NT2/D1 (cell line): ENCODE results near the gene GGA2.

Experiments used
- DNase-seq: peaks from one replicate; pipeline ENCODE4 v3.0.0-alpha.2; 2011; ENCODE audit warnings: low read depth, low spot score
- H3K27me3 ChIP-seq: 2 replicates; pipeline ENCODE4 v1.6.0; 2011; ENCODE audit warnings: mild to moderate bottlenecking; ENCODE audit not compliant: insufficient read length, insufficient read depth
- H3K36me3 ChIP-seq: 2 replicates; pipeline ENCODE4 v1.6.1; 2011; ENCODE audit warnings: mild to moderate bottlenecking, low read length, mixed read lengths; ENCODE audit not compliant: insufficient read depth, insufficient read length
- H3K4me1 ChIP-seq: 2 replicates; pipeline ENCODE4 v1.5.1; 2011; ENCODE audit not compliant: insufficient read depth, insufficient read length
- H3K4me3 ChIP-seq: 2 replicates; pipeline ENCODE4 v1.5.1; 2011; ENCODE audit warnings: low read depth; ENCODE audit not compliant: insufficient read length
- H3K9ac ChIP-seq: 2 replicates; pipeline ENCODE4 v1.6.0; 2011; ENCODE audit warnings: low read depth; ENCODE audit not compliant: insufficient read length
- H3K9me3 ChIP-seq: 2 replicates; pipeline ENCODE4 v1.5.1; 2011; ENCODE audit warnings: mild to moderate bottlenecking, low read length; ENCODE audit not compliant: insufficient read depth
- SUZ12 ChIP-seq: IDR thresholded peaks from 2 replicates; pipeline ENCODE4 v1.6.1; 2011; ENCODE audit not compliant: insufficient read length, insufficient read depth; ENCODE audit errors: extremely low read depth
- YY1 ChIP-seq: IDR thresholded peaks from 2 replicates; pipeline ENCODE4 v1.6.1; 2011; ENCODE audit not compliant: insufficient read length, insufficient read depth
- ZNF274 ChIP-seq: IDR thresholded peaks from 2 replicates; pipeline ENCODE4 v1.6.1; 2011; ENCODE audit warnings: mild to moderate bottlenecking, low read depth, low read length

Gene GGA2

DNA sequence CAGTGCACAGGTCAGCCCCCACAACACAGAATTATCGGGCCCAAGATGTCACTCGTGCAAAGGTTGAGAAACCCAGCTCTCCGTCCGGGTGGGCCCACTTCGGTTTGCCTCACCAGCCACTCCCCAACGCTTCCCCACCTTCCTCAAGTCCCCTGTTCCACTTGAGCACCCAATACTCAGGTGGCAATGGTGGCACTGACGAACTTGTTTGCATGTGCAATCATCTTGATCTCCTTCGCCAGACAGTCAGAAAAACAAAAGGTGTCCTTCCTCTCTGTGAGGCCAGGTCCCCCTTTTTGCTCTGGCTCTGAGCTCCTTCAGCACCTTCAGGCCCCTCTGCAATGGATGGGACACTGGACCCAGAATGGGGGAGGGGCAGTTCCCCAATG is 3.7 kb downstream of the GGA2 start:
- H3K4me3 ChIP-seq = no peak overlapping the region
- TF ChIP-seq ZNF274 (no peak), SUZ12 (no peak), YY1 (no peak)
- H3K9me3 ChIP-seq = no peaks in the 10 kb centered on the region
- DNase-seq = no peak
- H3K27me3 ChIP-seq = no peaks in the 10 kb centered on the region
- peaks cover 36% of the 10 kb centered on the region for H3K36me3 ChIP-seq
- H3K9ac ChIP-seq = no peak overlapping the region
- peaks cover 16% of the 10 kb centered on the region for H3K4me1 ChIP-seq

DNA sequence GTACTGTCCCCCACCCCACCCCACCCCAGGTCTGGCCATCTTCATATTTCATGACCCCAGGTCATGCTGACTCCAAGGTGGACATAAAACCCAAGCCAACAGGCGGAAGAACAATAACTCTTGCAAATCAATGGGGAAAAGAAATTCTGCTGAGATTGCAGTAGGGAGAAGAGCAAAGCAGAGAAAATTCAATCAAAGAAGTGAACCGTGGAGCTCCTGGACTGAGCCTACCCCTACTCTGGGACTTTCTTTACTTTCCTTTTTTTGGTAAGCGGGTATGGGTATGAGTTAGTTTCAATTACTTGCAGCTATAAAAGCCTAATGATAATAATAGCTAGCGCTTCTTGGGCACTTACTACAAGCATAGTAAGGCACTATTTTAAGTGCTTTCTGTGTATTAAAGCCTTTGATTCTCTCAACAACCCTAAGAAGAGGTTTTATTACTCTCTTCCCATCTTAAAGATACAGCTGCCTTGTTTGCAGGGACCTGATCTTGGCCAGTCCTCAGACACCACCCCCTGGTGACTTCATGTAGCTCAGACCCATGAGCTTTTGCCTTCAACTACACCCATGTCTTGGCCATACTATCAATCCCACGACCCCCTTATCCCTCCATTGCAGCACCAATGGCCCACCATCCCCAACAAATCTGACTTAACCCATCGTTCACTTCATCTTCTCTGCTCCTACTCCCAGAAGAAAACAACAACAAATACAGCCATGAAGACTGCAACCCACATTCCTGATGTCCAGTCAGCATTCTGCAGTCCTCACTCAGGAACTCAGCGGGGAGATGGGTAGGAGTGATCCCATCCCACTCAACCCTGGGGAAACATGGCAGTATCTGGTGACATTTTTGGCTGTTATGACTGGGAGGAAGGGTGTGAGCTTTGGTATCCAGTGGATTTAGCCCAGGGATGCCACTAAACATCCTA is 4.4 kb downstream of the GGA2 start:
- Histone ChIP-seq H3K9me3 (no peaks in the 10 kb centered on the region), H3K36me3 (peaks cover 41% of the 10 kb centered on the region), H3K9ac (no peak overlapping the region), H3K4me3 (no peak overlapping the region), H3K27me3 (no peaks in the 10 kb centered on the region), H3K4me1 (peaks cover 16% of the 10 kb centered on the region)
- no peak for DNase-seq
- TF ChIP-seq YY1 (no peak), SUZ12 (no peak), ZNF274 (no peak)

DNA sequence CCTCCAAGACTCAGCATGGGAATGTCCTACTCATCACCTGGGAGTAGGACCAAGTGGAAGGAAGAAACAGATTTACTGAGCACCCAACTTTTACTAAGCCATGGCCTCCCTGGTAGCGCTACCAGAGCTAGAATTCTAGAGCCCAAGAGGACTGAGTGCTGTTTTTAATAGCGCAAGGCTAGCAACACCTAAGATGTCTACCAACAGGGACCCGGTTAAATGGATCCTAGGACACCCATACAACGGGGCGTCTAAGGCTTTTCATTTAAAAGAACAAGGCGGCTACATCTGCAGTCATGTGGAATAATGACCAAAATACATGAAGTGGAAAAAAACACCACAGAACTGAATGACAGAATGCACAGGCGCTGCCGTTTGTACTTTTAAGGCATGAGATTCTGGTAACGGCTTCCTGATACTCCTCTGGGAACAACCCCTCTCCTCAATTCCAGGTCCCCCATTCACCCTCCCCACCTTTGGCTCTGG is 5.1 kb downstream of the GGA2 start:
- DNase-seq = no peak
- H3K36me3 ChIP-seq = peaks cover 47% of the 10 kb centered on the region

GRCh38 chr16:23504453-23505179 is 5.7 kb downstream of the GGA2 start:
- H3K36me3 ChIP-seq = peaks cover 51% of the 10 kb centered on the region
- no peak overlapping the region for H3K4me3 ChIP-seq

More for the DNA sequence above, 5.1 kb downstream of the GGA2 start:
- Histone ChIP-seq H3K9me3 (no peaks in the 10 kb centered on the region), H3K4me1 (peaks cover 16% of the 10 kb centered on the region), H3K9ac (no peak overlapping the region), H3K4me3 (no peak overlapping the region), H3K27me3 (no peaks in the 10 kb centered on the region)
- TF ChIP-seq SUZ12 (no peak), YY1 (no peak), ZNF274 (no peak)

GRCh38 chr16:23504076-23504452 is 6.2 kb downstream of the GGA2 start:
- DNase-seq = no peak
- no peak overlapping the region for H3K9ac ChIP-seq
- TF ChIP-seq YY1 (no peak), ZNF274 (no peak), SUZ12 (no peak)
- no peak overlapping the region for H3K4me3 ChIP-seq
- peaks cover 22% of the 10 kb centered on the region for H3K4me1 ChIP-seq
- H3K9me3 ChIP-seq = no peaks in the 10 kb centered on the region
- peaks cover 51% of the 10 kb centered on the region for H3K36me3 ChIP-seq
- no peaks in the 10 kb centered on the region for H3K27me3 ChIP-seq

More at GRCh38 chr16:23504453-23505179, 5.7 kb downstream of the GGA2 start:
- no peak for DNase-seq
- Histone ChIP-seq H3K9ac (no peak overlapping the region), H3K4me1 (peaks cover 22% of the 10 kb centered on the region), H3K9me3 (no peaks in the 10 kb centered on the region), H3K27me3 (no peaks in the 10 kb centered on the region)
- TF ChIP-seq SUZ12 (no peak), ZNF274 (no peak), YY1 (no peak)

GRCh38 chr16:23502466-23502865 is 7.8 kb downstream of the GGA2 start:
- DNase-seq = no peak
- Histone ChIP-seq H3K4me3 (no peak overlapping the region), H3K36me3 (peaks cover 46% of the 10 kb centered on the region), H3K9ac (no peak overlapping the region), H3K4me1 (peaks cover 22% of the 10 kb centered on the region), H3K9me3 (no peaks in the 10 kb centered on the region), H3K27me3 (no peaks in the 10 kb centered on the region)
- TF ChIP-seq YY1 (no peak), SUZ12 (no peak), ZNF274 (no peak)

DNA sequence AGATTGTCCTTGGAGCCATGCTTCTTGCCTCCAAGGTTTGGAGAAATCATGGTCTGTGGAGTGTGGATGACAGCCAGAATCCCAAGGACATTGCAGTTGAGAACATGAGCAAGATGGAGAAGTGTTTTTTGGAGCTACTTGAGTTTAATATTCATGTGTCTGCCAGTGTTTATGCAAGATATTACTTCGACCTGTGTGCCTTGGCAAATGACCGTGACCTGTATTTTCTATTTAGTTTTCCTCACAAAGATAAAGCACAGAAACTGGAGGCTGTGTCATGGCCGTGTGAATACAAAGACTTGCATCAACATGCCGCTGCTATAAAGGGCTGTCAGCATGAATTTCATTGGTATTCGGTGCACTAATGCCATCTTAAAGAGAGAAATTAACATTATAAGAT is 9.0 kb downstream of the GGA2 start:
- Histone ChIP-seq H3K9me3 (no peaks in the 10 kb centered on the region), H3K9ac (no peak overlapping the region), H3K27me3 (no peaks in the 10 kb centered on the region), H3K4me3 (no peak overlapping the region), H3K36me3 (peaks cover 41% of the 10 kb centered on the region), H3K4me1 (peaks cover 23% of the 10 kb centered on the region)
- no peak for DNase-seq
- no peak for TF ChIP-seq YY1
- TF ChIP-seq ZNF274 = no peak
- TF ChIP-seq SUZ12 = no peak
